Measurements from ENCODE around the gene C1orf159.

Gene C1orf159

DNA sequence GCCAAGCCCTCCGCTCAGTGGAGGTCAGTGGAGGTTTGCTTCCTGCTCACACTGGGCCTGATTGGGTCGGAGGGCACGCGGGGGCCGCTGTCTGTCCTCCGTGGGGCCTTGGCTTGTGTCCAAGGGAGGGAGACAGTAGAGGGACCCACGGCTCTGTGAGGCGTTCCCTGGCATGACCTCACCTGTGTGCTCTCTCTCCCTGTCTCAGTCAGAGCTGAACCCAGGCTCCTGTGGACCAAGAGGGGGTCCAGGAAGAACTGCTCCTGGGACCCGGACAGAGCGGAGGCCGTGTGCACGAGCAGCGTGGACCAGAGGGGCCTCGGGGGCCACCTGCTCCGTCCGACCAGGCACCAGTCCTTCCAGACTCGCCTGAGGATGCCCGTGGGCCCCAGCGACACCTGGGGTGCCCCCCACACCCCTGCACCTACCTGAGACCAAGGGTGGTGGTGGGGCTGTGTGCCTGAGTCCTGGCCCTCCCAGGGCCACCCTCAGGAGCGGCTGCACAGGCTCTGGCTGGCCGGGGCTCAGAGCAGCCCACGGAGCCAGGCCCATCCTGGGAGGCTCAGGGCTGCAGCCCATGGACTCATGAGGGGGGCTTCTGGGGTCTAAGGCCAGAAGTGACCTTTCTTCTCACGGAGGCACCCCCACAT is 44.5 kb upstream of the C1orf159 start:
- H3K4me2 ChIP-seq: no peak overlapping the region
- H3K27ac ChIP-seq: no peak overlapping the region
- no peak overlapping the region for H3K9ac ChIP-seq
- no peaks in the 10 kb centered on the region for H3K79me2 ChIP-seq (ENCODE audit: insufficient read depth, low read depth)
- no peaks in the 10 kb centered on the region for H3K36me3 ChIP-seq (ENCODE audit: insufficient read depth)
- TF ChIP-seq, protein P1, sequence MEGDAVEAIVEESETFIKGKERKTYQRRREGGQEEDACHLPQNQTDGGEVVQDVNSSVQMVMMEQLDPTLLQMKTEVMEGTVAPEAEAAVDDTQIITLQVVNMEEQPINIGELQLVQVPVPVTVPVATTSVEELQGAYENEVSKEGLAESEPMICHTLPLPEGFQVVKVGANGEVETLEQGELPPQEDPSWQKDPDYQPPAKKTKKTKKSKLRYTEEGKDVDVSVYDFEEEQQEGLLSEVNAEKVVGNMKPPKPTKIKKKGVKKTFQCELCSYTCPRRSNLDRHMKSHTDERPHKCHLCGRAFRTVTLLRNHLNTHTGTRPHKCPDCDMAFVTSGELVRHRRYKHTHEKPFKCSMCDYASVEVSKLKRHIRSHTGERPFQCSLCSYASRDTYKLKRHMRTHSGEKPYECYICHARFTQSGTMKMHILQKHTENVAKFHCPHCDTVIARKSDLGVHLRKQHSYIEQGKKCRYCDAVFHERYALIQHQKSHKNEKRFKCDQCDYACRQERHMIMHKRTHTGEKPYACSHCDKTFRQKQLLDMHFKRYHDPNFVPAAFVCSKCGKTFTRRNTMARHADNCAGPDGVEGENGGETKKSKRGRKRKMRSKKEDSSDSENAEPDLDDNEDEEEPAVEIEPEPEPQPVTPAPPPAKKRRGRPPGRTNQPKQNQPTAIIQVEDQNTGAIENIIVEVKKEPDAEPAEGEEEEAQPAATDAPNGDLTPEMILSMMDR (conservative IDR thresholded peaks at IDR 0.05; ENCODE audit: low read depth, low read length): no peak
- no peaks in the 10 kb centered on the region for H4K20me1 ChIP-seq (ENCODE audit: insufficient read depth)
- peaks cover 62% of the 10 kb centered on the region for H3K27me3 ChIP-seq (ENCODE audit: insufficient read depth, low read depth)
- peaks cover 7% of the 10 kb centered on the region for H3K4me1 ChIP-seq (ENCODE audit: low read depth, poor library complexity, severe bottlenecking)
- no peak overlapping the region for H2AFZ ChIP-seq (ENCODE audit: low read depth)
- H3K4me3 ChIP-seq (IDR thresholded peaks at IDR 0.05; ENCODE audit: insufficient read depth, low read depth, low read length): no peak overlapping the region

DNA sequence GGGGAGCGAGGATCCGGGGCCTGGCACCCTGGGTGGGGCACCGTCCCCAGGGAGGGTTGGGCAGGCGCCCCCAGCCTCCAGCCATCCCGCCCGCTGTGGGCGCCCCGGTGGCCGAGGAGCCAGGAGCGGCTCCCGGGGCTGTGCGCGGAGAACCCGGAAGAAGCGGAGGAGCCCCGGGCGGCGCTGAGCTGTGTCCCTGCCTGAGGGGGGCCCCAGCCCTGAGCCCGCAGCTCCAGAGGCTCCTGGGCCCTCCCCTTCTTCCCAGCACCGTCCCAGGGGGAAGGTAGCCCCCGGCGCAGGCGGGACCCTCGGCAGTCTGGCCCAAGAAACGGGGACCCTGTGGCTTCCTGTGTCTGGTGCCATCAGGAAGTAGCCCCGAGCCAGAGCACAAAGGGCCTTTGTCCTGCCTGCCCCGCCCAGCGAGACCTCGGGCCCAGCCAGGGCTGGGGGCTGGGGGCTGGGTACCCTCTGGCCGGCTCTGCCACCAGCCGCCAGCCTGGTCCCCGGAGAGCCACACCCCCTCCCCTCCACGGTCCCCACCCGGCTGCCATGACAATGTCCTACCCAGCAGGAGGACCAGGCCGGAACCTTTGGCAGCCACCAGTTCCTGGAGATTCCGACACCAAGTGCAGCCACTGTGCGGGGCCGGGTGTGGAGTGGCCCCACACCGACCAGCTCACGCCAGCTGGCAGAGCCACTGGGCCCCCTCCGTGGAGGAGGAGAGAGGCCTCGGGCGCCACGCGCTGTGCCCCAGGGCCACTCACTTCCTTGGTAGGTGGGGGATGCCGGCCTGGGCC is 42.2 kb upstream of the C1orf159 start:
- Histone ChIP-seq H4K20me1 (ENCODE audit: insufficient read depth) (no peaks in the 10 kb centered on the region), H3K27me3 (ENCODE audit: insufficient read depth, low read depth) (peaks cover 57% of the 10 kb centered on the region), H3K4me2 (peak overlapping the region; percentile 100), H3K4me1 (ENCODE audit: low read depth, poor library complexity, severe bottlenecking) (peaks cover 7% of the 10 kb centered on the region), H3K4me3 (IDR thresholded peaks at IDR 0.05; ENCODE audit: insufficient read depth, low read depth, low read length) (peak overlapping the region; percentile 82), H2AFZ (ENCODE audit: low read depth) (peak overlapping the region; percentile 95), H3K79me2 (ENCODE audit: insufficient read depth, low read depth) (no peaks in the 10 kb centered on the region), H3K27ac (peak overlapping the region; percentile 39; the same call in 1 of the 2 replicates), H3K9ac (peak overlapping the region; percentile 79), H3K36me3 (ENCODE audit: insufficient read depth) (no peaks in the 10 kb centered on the region)
- TF ChIP-seq, protein P1 (conservative IDR thresholded peaks at IDR 0.05; ENCODE audit: low read depth, low read length): no peak

DNA sequence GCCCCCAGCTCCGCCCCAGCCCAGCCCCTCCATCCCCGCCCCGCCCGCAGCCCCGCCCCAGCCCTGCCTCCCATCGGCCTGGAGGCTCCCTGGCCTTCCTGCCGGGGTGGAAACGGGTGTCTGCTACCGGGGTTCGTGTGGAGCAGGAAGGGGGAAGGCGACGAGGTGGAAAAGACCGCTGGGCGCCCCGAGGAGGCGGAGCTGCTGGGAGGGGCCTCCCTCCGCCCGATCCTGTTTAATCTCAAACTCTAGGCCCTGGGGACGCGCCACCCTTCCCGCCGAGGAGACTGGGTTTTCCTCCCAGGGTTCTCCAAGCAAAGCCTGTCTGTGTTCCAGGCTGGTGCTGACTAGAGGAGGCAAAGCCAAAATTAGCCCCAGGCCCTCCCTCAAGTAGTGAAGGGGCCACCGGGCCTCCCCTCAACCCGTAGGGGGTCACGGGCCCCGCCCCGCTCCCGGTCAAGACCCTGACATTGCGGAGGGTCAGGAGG is 41.6 kb upstream of the C1orf159 start:
- peak overlapping the region; percentile 39; the same call in 1 of the 2 replicates for H3K27ac ChIP-seq
- TF ChIP-seq, protein P1 (conservative IDR thresholded peaks at IDR 0.05; ENCODE audit: low read depth, low read length): no peak
- H3K36me3 ChIP-seq (ENCODE audit: insufficient read depth): no peaks in the 10 kb centered on the region
- peaks cover 51% of the 10 kb centered on the region for H3K27me3 ChIP-seq (ENCODE audit: insufficient read depth, low read depth)
- peak overlapping the region; percentile 95 for H2AFZ ChIP-seq (ENCODE audit: low read depth)
- peak overlapping the region; percentile 79 for H3K9ac ChIP-seq
- H3K79me2 ChIP-seq (ENCODE audit: insufficient read depth, low read depth): no peaks in the 10 kb centered on the region
- H3K4me1 ChIP-seq (ENCODE audit: low read depth, poor library complexity, severe bottlenecking): peaks cover 7% of the 10 kb centered on the region
- peak overlapping the region; percentile 82 for H3K4me3 ChIP-seq (IDR thresholded peaks at IDR 0.05; ENCODE audit: insufficient read depth, low read depth, low read length)
- peak overlapping the region; percentile 100 for H3K4me2 ChIP-seq
- H4K20me1 ChIP-seq (ENCODE audit: insufficient read depth): no peaks in the 10 kb centered on the region

DNA sequence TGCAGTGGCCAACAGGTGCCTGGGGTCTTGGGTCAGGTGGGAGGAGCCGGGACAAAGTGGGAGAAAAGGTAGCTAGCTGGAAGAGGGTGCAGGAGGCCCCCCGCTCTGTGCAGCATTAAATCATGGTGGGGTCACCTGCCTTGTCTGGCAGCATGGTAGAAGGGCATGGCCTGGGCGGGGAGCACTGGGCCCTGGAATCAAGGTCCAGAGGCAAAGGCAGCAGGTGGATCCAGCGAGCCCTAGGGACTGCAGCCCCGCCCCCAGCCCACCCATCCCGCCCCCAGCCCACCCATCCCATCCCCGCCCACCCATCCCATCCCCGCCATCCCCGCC is 41.1 kb upstream of the C1orf159 start:
- Histone ChIP-seq H3K4me3 (IDR thresholded peaks at IDR 0.05; ENCODE audit: insufficient read depth, low read depth, low read length) (no peak overlapping the region), H2AFZ (ENCODE audit: low read depth) (peak overlapping the region; percentile 36; the same call in 1 of the 2 replicates), H3K27me3 (ENCODE audit: insufficient read depth, low read depth) (peaks cover 46% of the 10 kb centered on the region), H3K36me3 (ENCODE audit: insufficient read depth) (no peaks in the 10 kb centered on the region), H3K4me1 (ENCODE audit: low read depth, poor library complexity, severe bottlenecking) (peaks cover 7% of the 10 kb centered on the region), H3K9ac (no peak overlapping the region), H4K20me1 (ENCODE audit: insufficient read depth) (no peaks in the 10 kb centered on the region), H3K4me2 (no peak overlapping the region), H3K27ac (no peak overlapping the region), H3K79me2 (ENCODE audit: insufficient read depth, low read depth) (no peaks in the 10 kb centered on the region)
- TF ChIP-seq, protein P1 (conservative IDR thresholded peaks at IDR 0.05; ENCODE audit: low read depth, low read length): no peak

Data from KMS-11 (cell line).